ENCODE measurements around the gene SPATA2. TPM values are rescaled to one million over a fixed set of nuclear protein-coding genes. Genes with fewer than 3 reads are reported as not detected.
A peak's percentile ranks its signal among the peaks of the same experiment; 100 is the strongest.
"Not testable (repeated sequence)": the region's sequence is repeated elsewhere in the genome, so short reads cannot be mapped to it uniquely, and the experiment has no call there.

Gene SPATA2, protein sequence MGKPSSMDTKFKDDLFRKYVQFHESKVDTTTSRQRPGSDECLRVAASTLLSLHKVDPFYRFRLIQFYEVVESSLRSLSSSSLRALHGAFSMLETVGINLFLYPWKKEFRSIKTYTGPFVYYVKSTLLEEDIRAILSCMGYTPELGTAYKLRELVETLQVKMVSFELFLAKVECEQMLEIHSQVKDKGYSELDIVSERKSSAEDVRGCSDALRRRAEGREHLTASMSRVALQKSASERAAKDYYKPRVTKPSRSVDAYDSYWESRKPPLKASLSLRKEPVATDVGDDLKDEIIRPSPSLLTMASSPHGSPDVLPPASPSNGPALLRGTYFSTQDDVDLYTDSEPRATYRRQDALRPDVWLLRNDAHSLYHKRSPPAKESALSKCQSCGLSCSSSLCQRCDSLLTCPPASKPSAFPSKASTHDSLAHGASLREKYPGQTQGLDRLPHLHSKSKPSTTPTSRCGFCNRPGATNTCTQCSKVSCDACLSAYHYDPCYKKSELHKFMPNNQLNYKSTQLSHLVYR
- 6.3 TPM for polyA plus RNA-seq (2013, experiment 1 of 2)
- 5.3 TPM for polyA plus RNA-seq (2013, experiment 2 of 2)

DNA sequence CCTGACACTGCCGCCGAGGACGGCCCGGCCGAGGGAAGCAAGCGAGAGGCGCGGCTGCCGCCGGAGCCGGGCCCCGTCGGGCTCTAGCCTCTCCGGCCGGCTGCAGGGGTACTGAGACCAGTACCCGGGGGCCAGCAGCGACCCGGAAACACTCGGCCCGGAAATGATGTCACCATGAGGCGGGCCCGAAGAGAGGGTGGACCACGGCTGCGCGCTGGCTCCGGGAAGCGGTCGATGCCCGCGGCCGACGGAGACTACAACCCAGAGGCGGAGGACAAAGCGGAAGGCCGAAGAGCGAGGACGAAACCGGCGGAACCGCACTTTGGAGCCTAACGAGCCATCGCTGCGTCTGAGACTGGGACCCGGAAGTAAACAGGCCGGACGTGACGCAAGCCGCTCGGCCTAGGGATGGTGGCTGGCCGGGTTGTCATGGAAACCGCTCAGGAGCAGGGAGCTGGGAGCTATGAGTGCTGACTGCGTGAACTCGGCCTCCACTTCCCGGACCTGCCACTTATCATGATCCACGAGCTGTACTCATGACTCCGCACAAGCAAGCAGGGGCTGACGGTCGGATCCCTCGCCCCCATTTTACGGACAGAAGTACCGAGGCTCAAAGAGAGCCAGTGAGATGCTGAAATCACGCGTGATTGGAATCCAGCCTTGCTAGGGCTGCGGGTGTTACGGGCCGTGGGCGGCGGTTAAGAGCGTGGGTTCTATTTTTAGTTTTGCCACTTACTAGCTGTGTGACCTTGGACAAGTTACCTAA is at the start of gene SPATA2:
SPATA2 (minus strand) TSS at position 150 of the 766 bp plus-strand sequence. CDS start 7,039 bp downstream, outside the sequence.
- no peaks in the 10 kb centered on the region for H3K9me3 ChIP-seq (ENCODE audit: control insufficient read depth, low read length)
- peak within 1 kb of the TSS; percentile 100 for H3K27ac ChIP-seq (ENCODE audit: low read depth, low read length, severe bottlenecking)
- 0 to 2% methylated on average over 62 to 67 of the region's 69 CpGs for WGBS, 2 experiments (ENCODE audit: insufficient coverage in 2 of 2)
- peak within 1 kb of the TSS; percentile 96 for H3K4me3 ChIP-seq (ENCODE audit: extremely low read depth, insufficient read depth, low read length, poor library complexity, severe bottlenecking)
- H3K36me3 ChIP-seq (ENCODE audit: control insufficient read depth, insufficient read depth, low read length) = peaks cover 7% of the 10 kb centered on the region
- peaks cover 20% of the 10 kb centered on the region for H3K4me1 ChIP-seq (ENCODE audit: control insufficient read depth, insufficient read depth, low read length, poor library complexity, severe bottlenecking)

DNA sequence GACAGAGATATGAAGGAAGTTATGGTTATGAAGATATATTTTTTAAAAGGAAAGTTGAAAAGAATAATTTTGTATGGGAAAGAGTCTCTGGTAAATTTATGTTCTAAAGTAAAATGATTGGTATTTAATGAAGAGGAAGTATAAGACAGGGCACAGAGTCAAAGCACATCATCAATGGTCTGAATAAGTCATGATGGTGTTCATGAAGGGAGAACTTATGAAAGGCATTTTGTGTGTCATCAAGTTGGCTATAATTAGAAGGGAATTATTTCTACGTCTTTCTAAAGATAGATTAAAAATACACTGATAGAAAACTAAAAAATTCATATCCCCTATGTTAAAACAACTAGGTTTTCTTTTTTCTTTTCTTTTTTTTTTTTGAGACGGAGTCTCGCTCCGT is 46.1 kb upstream of the SPATA2 start:
- Histone ChIP-seq H3K27ac (ENCODE audit: low read depth, low read length, severe bottlenecking) (no peak overlapping the region), H3K36me3 (ENCODE audit: control insufficient read depth, insufficient read depth, low read length) (peaks cover 21% of the 10 kb centered on the region), H3K4me1 (ENCODE audit: control insufficient read depth, insufficient read depth, low read length, poor library complexity, severe bottlenecking) (no peaks in the 10 kb centered on the region), H3K4me3 (ENCODE audit: extremely low read depth, insufficient read depth, low read length, poor library complexity, severe bottlenecking) (no peak overlapping the region), H3K9me3 (ENCODE audit: control insufficient read depth, low read length) (no peaks in the 10 kb centered on the region)
- 86% methylated on average over 3 of the region's 4 CpGs; no CpG with 5 or more reads in 1 of the 2 experiments for WGBS, 2 experiments (ENCODE audit: insufficient coverage in 2 of 2)

- 97% methylated on average over 9 to 12 of the region's 12 CpGs for WGBS, 2 experiments (ENCODE audit: insufficient coverage in 2 of 2)
- H3K36me3 ChIP-seq (ENCODE audit: control insufficient read depth, insufficient read depth, low read length) = peaks cover 51% of the 10 kb centered on the region
- not testable (repeated sequence) for H3K4me3 ChIP-seq (ENCODE audit: extremely low read depth, insufficient read depth, low read length, poor library complexity, severe bottlenecking); H3K4me1 ChIP-seq (ENCODE audit: control insufficient read depth, insufficient read depth, low read length, poor library complexity, severe bottlenecking); H3K27ac ChIP-seq (ENCODE audit: low read depth, low read length, severe bottlenecking); H3K9me3 ChIP-seq (ENCODE audit: control insufficient read depth, low read length)
Observed at GRCh38 chr20:49957089-49957938, 42.0 kb upstream of the SPATA2 start.

- 96 to 97% methylated on average over 15 to 18 of the region's 18 CpGs for WGBS, 2 experiments (ENCODE audit: insufficient coverage in 2 of 2)
- Histone ChIP-seq H3K4me1 (ENCODE audit: control insufficient read depth, insufficient read depth, low read length, poor library complexity, severe bottlenecking) (no peaks in the 10 kb centered on the region), H3K36me3 (ENCODE audit: control insufficient read depth, insufficient read depth, low read length) (peaks cover 56% of the 10 kb centered on the region), H3K9me3 (ENCODE audit: control insufficient read depth, low read length) (no peaks in the 10 kb centered on the region), H3K4me3 (ENCODE audit: extremely low read depth, insufficient read depth, low read length, poor library complexity, severe bottlenecking) (no peak overlapping the region), H3K27ac (ENCODE audit: low read depth, low read length, severe bottlenecking) (no peak overlapping the region)
Observed at GRCh38 chr20:49956689-49957088, 41.4 kb upstream of the SPATA2 start.

DNA sequence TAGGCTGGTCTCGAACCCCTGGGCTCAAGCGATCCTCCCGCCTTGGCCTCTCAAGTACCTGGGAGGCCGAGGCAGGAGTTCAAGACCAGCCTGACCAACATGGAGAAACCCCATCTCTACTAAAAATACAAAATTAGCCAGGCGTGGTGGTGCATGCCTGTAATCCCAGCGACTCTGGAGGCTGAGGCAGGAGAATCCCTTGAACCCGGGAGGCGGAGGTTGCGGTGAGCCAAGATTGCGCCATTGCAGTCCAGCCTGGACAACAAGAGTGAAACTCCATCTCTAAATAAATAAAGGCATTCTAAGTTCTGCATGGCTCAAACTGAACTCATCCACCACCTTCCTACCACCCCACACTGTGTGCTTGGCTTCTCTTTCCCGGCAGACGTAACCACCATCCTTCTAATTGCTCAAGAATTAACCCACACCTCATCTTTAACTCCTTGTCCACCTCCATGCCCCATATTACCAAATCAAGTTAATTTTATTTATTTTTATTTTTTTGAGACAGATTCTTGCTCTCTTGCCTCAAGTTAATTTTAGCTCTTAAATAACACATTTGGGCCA is 40.6 kb upstream of the SPATA2 start:
- H3K36me3 ChIP-seq (ENCODE audit: control insufficient read depth, insufficient read depth, low read length) = peaks cover 63% of the 10 kb centered on the region
- not testable (repeated sequence) for H3K9me3 ChIP-seq (ENCODE audit: control insufficient read depth, low read length); H3K4me1 ChIP-seq (ENCODE audit: control insufficient read depth, insufficient read depth, low read length, poor library complexity, severe bottlenecking); H3K27ac ChIP-seq (ENCODE audit: low read depth, low read length, severe bottlenecking); H3K4me3 ChIP-seq (ENCODE audit: extremely low read depth, insufficient read depth, low read length, poor library complexity, severe bottlenecking)
- WGBS, 2 experiments (ENCODE audit: insufficient coverage in 2 of 2) = 96 to 97% methylated on average over 9 to 12 of the region's 12 CpGs

- Histone ChIP-seq H3K27ac (ENCODE audit: low read depth, low read length, severe bottlenecking) (no peak overlapping the region), H3K9me3 (ENCODE audit: control insufficient read depth, low read length) (no peaks in the 10 kb centered on the region), H3K4me1 (ENCODE audit: control insufficient read depth, insufficient read depth, low read length, poor library complexity, severe bottlenecking) (no peaks in the 10 kb centered on the region), H3K4me3 (ENCODE audit: extremely low read depth, insufficient read depth, low read length, poor library complexity, severe bottlenecking) (no peak overlapping the region), H3K36me3 (ENCODE audit: control insufficient read depth, insufficient read depth, low read length) (peaks cover 71% of the 10 kb centered on the region)
- 100% methylated on average over 2 to 3 of the region's 3 CpGs for WGBS, 2 experiments (ENCODE audit: insufficient coverage in 2 of 2)
Observed at GRCh38 chr20:49955167-49955566, 39.8 kb upstream of the SPATA2 start.

- H3K4me1 ChIP-seq (ENCODE audit: control insufficient read depth, insufficient read depth, low read length, poor library complexity, severe bottlenecking) = peaks cover 11% of the 10 kb centered on the region
- H3K4me3 ChIP-seq (ENCODE audit: extremely low read depth, insufficient read depth, low read length, poor library complexity, severe bottlenecking) = no peak overlapping the region
- no peaks in the 10 kb centered on the region for H3K9me3 ChIP-seq (ENCODE audit: control insufficient read depth, low read length)
- 94 to 97% methylated on average over 3 of the region's 4 CpGs for WGBS, 2 experiments (ENCODE audit: insufficient coverage in 2 of 2)
- H3K36me3 ChIP-seq (ENCODE audit: control insufficient read depth, insufficient read depth, low read length) = peaks cover 87% of the 10 kb centered on the region
- no peak overlapping the region for H3K27ac ChIP-seq (ENCODE audit: low read depth, low read length, severe bottlenecking)
Observed at GRCh38 chr20:49951151-49951550, 35.8 kb upstream of the SPATA2 start.

DNA sequence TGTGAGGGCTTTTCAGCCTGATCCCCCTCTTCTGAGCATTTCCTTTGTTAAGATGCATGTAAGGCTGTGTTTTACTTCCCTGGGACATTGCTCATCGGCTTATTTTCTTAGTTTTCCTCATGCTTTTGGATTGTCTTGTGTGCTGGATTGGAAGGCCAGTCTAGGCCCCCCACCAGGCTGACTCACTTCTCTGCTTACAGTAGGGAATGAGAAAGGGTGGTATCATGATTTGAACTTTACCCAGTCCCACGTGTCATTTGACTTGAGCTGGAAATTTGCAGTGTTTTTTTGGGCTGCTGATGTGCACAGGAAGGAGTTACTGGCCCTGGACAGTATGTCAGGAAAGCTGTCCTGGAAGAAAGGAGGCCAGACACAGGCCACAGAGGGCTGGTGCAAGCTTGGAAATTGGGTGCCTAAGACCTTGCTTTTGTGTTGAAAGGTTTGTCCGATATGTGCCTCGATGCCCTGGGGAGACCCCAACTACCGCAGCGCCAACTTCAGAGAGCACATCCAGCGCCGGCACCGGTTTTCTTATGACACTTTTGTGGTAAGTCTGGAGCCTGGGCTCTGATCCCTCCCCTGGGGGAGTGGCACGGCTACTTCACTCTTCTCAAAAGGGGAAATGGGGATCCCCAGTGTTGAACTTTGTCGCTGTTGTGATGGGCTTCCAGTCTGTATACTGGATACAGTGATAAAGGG is 33.6 kb upstream of the SPATA2 start:
- H3K9me3 ChIP-seq (ENCODE audit: control insufficient read depth, low read length) = no peaks in the 10 kb centered on the region
- H3K36me3 ChIP-seq (ENCODE audit: control insufficient read depth, insufficient read depth, low read length) = peaks cover 88% of the 10 kb centered on the region
- no peak overlapping the region for H3K4me3 ChIP-seq (ENCODE audit: extremely low read depth, insufficient read depth, low read length, poor library complexity, severe bottlenecking)
- peaks cover 11% of the 10 kb centered on the region for H3K4me1 ChIP-seq (ENCODE audit: control insufficient read depth, insufficient read depth, low read length, poor library complexity, severe bottlenecking)
- H3K27ac ChIP-seq (ENCODE audit: low read depth, low read length, severe bottlenecking) = peak overlapping the region; percentile 80
- WGBS, 2 experiments (ENCODE audit: insufficient coverage in 2 of 2) = 97 to 99% methylated on average over 9 to 10 of the region's 11 CpGs

DNA sequence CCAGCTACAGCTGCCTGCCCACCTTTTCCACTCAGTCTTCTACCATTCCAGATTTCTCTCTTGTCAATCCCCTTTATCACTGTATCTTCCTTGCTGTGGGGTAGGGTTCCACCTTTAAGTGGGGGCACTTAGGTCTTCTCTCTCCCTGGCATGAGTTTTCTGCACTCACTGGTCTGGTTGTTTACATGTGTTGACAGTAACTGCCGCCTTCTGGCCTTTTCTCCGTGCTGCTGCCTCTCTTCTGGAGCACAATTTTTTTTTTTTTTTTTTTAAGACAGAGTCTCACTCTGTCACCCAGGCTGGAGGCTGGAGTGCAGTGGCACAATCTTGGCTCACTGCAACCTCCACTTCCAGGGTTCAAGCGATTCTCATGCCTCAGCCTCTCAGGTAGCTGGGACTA is 32.8 kb upstream of the SPATA2 start:
- peaks cover 11% of the 10 kb centered on the region for H3K4me1 ChIP-seq (ENCODE audit: control insufficient read depth, insufficient read depth, low read length, poor library complexity, severe bottlenecking)
- WGBS, 2 experiments (ENCODE audit: insufficient coverage in 2 of 2) = 94 to 100% methylated on average over 2 of the region's 3 CpGs
- no peaks in the 10 kb centered on the region for H3K9me3 ChIP-seq (ENCODE audit: control insufficient read depth, low read length)
- peaks cover 84% of the 10 kb centered on the region for H3K36me3 ChIP-seq (ENCODE audit: control insufficient read depth, insufficient read depth, low read length)
- H3K27ac ChIP-seq (ENCODE audit: low read depth, low read length, severe bottlenecking) = peak overlapping the region; percentile 80
- H3K4me3 ChIP-seq (ENCODE audit: extremely low read depth, insufficient read depth, low read length, poor library complexity, severe bottlenecking) = no peak overlapping the region
